ENCODE results near the gene KIF26B.
A peak's percentile ranks its signal among the peaks of the same experiment; 100 is the strongest.

Gene KIF26B

DNA sequence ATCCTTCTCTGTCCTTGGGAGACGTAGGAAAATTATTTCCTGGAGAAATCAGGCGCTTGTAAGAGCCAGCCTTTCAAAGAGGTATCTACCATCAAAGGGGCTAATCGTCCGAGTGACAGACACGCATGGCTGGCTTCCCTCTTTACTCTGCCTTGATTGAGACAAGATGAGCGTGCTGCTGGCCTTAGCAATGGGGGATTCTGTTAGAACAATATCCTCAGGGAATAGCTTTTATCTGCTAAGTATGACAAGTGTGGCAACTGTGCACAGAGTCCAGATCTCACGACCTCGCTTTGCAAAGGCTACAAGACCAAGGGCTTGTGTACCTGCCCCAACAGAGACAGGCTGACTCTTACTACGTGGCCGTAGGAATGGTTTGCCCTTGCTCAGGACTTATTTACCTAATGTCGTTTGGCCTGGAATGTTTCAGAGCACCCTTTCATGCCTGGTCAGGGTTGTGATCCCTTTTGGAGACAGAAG, 417.1 kb downstream of the KIF26B start:
- DNase-seq (ENCODE audit: low read depth in 2 of 2): no peak
- TF ChIP-seq CTCF (IDR thresholded peaks at IDR 0.05; ENCODE audit: low read depth, low read length): no peak
- H3K4me3 ChIP-seq (replicated peaks in 1 of 2; ENCODE audit: low read depth in 2 of 2, low read length in 2 of 2): no peak overlapping the region

GRCh38 chr1:245572709-245573108, 417.9 kb downstream of the KIF26B start:
- TF ChIP-seq CTCF (IDR thresholded peaks at IDR 0.05; ENCODE audit: low read depth, low read length): no peak
- no peak for DNase-seq (ENCODE audit: low read depth in 2 of 2)
- no peak overlapping the region for H3K4me3 ChIP-seq (replicated peaks in 1 of 2; ENCODE audit: low read depth in 2 of 2, low read length in 2 of 2)

DNA sequence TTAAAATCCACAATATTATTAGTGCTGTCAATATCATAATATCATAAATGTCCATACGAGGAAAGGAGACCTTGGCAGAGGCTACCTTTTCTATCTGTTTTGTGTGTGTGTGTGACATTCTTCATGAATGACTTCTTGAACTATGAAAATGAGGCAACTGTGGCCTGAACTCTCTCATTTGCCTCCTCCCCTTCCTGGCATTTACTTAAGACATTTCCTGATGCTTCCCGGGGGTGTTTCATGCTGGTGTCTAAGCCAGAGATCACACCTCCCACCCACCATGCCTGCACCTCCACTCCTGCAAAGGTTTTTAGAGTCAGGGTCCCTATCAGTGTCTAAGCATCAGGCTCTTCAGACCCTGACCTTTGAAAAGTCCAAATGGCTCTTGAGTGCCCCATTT, 420.9 kb downstream of the KIF26B start:
- no peak overlapping the region for H3K4me3 ChIP-seq (replicated peaks in 1 of 2; ENCODE audit: low read depth in 2 of 2, low read length in 2 of 2)
- DNase-seq (ENCODE audit: low read depth in 2 of 2): peak; percentile 48 to 67
- TF ChIP-seq CTCF (IDR thresholded peaks at IDR 0.05; ENCODE audit: low read depth, low read length): no peak

GRCh38 chr1:245576323-245576722, 421.5 kb downstream of the KIF26B start:
- no peak for TF ChIP-seq CTCF (IDR thresholded peaks at IDR 0.05; ENCODE audit: low read depth, low read length)
- no peak overlapping the region for H3K4me3 ChIP-seq (replicated peaks in 1 of 2; ENCODE audit: low read depth in 2 of 2, low read length in 2 of 2)
- no peak for DNase-seq (ENCODE audit: low read depth in 2 of 2)

DNA sequence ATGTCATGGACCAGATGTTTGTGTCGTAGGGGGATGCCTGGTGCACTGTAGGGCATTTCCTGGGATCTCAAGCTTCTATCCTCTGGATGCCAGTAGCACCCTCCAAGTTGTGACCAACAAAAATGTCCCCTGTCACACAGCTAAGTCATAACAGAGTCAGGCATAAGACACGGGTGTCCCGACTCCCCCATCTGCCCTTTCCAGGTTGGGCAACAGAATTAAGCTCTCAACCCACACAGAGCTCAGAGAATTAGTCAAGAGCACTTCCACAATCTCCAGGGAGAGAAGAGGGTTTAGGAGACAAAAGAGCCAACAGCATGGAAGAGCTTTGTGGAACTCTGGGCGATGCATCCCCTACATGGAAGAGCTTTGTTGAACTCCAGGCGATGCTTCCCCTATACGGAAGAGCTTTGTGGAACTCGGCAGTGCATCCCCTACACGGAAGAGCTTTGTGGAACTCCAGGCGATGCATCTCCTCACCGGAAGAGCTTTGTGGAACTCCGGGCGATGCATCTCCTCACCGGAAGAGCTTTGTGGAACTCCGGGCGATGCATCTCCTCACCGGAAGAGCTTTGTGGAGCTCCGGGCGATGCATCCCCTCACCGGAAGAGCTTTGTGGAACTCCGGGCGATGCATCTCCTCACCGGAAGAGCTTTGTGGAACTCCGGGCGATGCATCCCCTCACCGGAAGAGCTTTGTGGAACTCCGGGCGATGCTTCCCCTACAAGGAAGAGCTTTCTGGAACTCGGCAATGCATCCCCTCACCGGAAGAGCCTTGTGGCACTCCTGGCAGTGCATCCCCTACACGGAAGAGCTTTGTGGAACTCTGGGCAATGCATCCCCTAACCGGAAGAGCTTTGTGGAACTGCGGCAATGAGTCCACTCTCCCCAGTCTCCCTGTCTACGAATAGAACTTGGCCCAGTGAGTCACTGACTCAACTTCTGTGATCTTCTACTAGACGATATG, 422.7 kb downstream of the KIF26B start:
- TF ChIP-seq CTCF (IDR thresholded peaks at IDR 0.05; ENCODE audit: low read depth, low read length): no peak
- no peak for DNase-seq (ENCODE audit: low read depth in 2 of 2)
- no peak overlapping the region for H3K4me3 ChIP-seq (replicated peaks in 1 of 2; ENCODE audit: low read depth in 2 of 2, low read length in 2 of 2)

DNA sequence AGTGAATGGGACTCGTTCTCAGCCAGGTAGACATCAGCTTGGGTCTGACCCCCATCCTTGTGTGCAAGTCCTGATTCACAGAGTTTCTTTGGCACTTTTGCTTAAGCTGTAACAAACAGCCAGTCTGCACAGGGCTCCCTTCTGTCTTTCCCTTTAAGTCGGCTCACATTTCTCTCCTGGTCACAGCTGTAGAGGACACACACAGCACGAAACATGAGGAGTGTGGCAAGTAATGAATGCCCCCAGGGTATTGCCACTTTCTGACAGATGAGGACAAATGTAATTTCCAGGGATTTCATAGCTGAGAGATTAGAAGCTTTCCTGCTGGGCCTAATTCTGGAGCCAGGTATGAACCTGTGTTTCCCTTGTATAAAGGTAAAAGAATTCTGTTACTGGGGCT, 423.5 kb downstream of the KIF26B start:
- no peak overlapping the region for H3K4me3 ChIP-seq (replicated peaks in 1 of 2; ENCODE audit: low read depth in 2 of 2, low read length in 2 of 2)
- TF ChIP-seq CTCF (IDR thresholded peaks at IDR 0.05; ENCODE audit: low read depth, low read length): no peak
- no peak for DNase-seq (ENCODE audit: low read depth in 2 of 2)
